ENCODE data around the gene MYO10. TPM values are rescaled to one million over a fixed set of nuclear protein-coding genes. Genes with fewer than 3 reads are reported as not detected.

The MYO10 gene
- total RNA-seq, 1 experiment from 2014 or later = 71.9 TPM

- ChIA-PET POLR2A (interaction anchor here (0.6 kb wide), 1 partner anchor 13 kb away, joined by 16 read pairs; no protein-coding TSS in a partner anchor), CTCF (no interaction called here)
- intact Hi-C loops (cut with micrococcal nuclease; ENCODE audit: unreplicated experiment) (no loop called here), in situ Hi-C loops (cut with HindIII; ENCODE audit: low pct_unique_long_range_greater_than_20kb, low sequenced_read_pairs) (no loop called here)
- no TSS peak for BruUV-seq (replicated peaks)
- ATAC-seq = no peak
- H3K4me3 ChIP-seq (ENCODE audit: low read depth in 2 of 2, low read length in 2 of 2) = no peak overlapping the region
- no peaks in the 10 kb centered on the region for H3K9me3 ChIP-seq (ENCODE audit: control insufficient read depth, insufficient read depth, low read depth, low read length)
- H3K36me3 ChIP-seq (ENCODE audit: control insufficient read depth, insufficient read depth, low read length) = peaks cover 2% of the 10 kb centered on the region; the same call in 1 of the 2 replicates
- peak overlapping the region; percentile 65 for H3K27ac ChIP-seq (ENCODE audit: low read length)
- no peak for DNase-seq (ENCODE audit: low read depth, low spot score)
- TF ChIP-seq REST (IDR thresholded peaks at IDR 0.05; ENCODE audit: insufficient read depth in 1 of 2, low read depth in 2 of 2, low read length in 1 of 2) = no peak
- no peak for TF ChIP-seq CTCF (IDR thresholded peaks at IDR 0.05)
- TF ChIP-seq POLR2AphosphoS5 (IDR thresholded peaks at IDR 0.05; ENCODE audit: low read depth, low read length) = no peak
- no peak for TF ChIP-seq TCF7L2 (IDR thresholded peaks at IDR 0.05; ENCODE audit: low read depth, low read length)
- no peak for TF ChIP-seq SIN3A (IDR thresholded peaks at IDR 0.05; ENCODE audit: borderline replicate concordance, insufficient read depth, low read depth, low read length)
- no peaks in the 10 kb centered on the region for H3K27me3 ChIP-seq (ENCODE audit: control insufficient read depth, insufficient read depth, low read length)
- H3K4me1 ChIP-seq (ENCODE audit: control insufficient read depth, insufficient read depth, low read length) = peaks cover 51% of the 10 kb centered on the region
Observed at GRCh38 chr5:16879650-16880049, 56.4 kb downstream of the MYO10 start.

- ChIA-PET CTCF (no interaction called here), POLR2A (interaction anchor here (0.6 kb wide), 1 partner anchor 12 kb away, joined by 16 read pairs; no protein-coding TSS in a partner anchor)
- intact Hi-C loops (cut with micrococcal nuclease; ENCODE audit: unreplicated experiment) = no loop called here
- ATAC-seq (no peak), DNase-seq (ENCODE audit: low read depth, low spot score) (no peak)
- no TSS peak for BruUV-seq (replicated peaks)
- no peak overlapping the region for H3K4me3 ChIP-seq (ENCODE audit: low read depth in 2 of 2, low read length in 2 of 2)
- in situ Hi-C loops (cut with HindIII; ENCODE audit: low pct_unique_long_range_greater_than_20kb, low sequenced_read_pairs) = no loop called here
- peaks cover 2% of the 10 kb centered on the region; the same call in 1 of the 2 replicates for H3K36me3 ChIP-seq (ENCODE audit: control insufficient read depth, insufficient read depth, low read length)
- H3K4me1 ChIP-seq (ENCODE audit: control insufficient read depth, insufficient read depth, low read length) = peaks cover 48% of the 10 kb centered on the region
- H3K27ac ChIP-seq (ENCODE audit: low read length) = peak overlapping the region; percentile 65
- H3K27me3 ChIP-seq (ENCODE audit: control insufficient read depth, insufficient read depth, low read length) = no peaks in the 10 kb centered on the region
- H3K9me3 ChIP-seq (ENCODE audit: control insufficient read depth, insufficient read depth, low read depth, low read length) = no peaks in the 10 kb centered on the region
- TF ChIP-seq SIN3A (IDR thresholded peaks at IDR 0.05; ENCODE audit: borderline replicate concordance, insufficient read depth, low read depth, low read length) (no peak), REST (IDR thresholded peaks at IDR 0.05; ENCODE audit: insufficient read depth in 1 of 2, low read depth in 2 of 2, low read length in 1 of 2) (no peak), TCF7L2 (IDR thresholded peaks at IDR 0.05; ENCODE audit: low read depth, low read length) (0 out of 2 replicates have a peak, but pooled peaks have one; percentile 23)
Observed at GRCh38 chr5:16879191-16879590, 56.9 kb downstream of the MYO10 start.

Data from Panc1 (cell line).